C4-2B (cell line): ENCODE measurements around the gene CTRL.

Experiments used
- ZFX ChIP-seq: fragments of 450-650 bp; IDR thresholded peaks from 2 replicates; pipeline ENCODE4 v1.6.1; 2017
- TF ChIP-seq, protein P1 (sequence below): fragments of 450-650 bp; conservative IDR thresholded peaks from 2 replicates; pipeline ENCODE4 v1.5.1; 2017; ENCODE audit warnings: mild to moderate bottlenecking

DNA sequence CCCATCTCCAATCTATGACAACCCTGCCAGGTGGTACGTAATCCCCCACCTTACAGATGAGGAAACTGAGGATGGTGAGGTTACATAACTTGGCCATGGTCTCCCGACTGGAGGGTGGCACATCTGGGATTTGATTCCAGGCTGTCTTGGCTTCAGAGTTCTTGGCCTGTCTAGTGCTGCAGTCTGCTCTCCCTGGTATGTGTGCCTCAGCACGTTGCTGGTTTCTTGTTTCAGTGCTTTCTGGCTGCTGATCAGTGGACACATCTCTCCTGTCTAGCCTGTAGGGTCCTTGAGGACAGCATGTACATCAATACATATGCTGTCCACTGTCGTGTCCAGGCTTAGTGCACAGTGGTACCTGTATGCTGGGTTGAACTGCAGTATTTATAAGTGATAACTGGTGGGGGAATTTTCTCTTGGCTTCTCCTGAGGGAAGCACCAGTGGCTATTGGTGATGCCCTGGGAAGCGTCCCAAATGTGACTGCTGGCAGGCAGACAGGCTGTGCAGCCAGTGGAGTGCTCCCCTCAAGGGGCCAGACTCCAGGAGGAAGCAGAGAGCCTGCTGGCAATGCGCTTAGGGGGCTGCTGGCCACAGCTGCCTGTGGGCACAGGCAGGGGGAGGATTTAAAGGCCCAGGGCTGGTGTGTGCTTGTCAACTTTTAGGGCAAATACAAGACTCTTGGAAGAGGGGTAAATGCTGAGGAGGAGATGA is 14.4 kb downstream of the CTRL start:
- TF ChIP-seq, protein P1, sequence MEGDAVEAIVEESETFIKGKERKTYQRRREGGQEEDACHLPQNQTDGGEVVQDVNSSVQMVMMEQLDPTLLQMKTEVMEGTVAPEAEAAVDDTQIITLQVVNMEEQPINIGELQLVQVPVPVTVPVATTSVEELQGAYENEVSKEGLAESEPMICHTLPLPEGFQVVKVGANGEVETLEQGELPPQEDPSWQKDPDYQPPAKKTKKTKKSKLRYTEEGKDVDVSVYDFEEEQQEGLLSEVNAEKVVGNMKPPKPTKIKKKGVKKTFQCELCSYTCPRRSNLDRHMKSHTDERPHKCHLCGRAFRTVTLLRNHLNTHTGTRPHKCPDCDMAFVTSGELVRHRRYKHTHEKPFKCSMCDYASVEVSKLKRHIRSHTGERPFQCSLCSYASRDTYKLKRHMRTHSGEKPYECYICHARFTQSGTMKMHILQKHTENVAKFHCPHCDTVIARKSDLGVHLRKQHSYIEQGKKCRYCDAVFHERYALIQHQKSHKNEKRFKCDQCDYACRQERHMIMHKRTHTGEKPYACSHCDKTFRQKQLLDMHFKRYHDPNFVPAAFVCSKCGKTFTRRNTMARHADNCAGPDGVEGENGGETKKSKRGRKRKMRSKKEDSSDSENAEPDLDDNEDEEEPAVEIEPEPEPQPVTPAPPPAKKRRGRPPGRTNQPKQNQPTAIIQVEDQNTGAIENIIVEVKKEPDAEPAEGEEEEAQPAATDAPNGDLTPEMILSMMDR, result no peak
- no peak for TF ChIP-seq ZFX
